Psoas muscle (tissue), 8 donors: ENCODE results near the gene CTNNBIP1. TPM values are rescaled to one million over a fixed set of nuclear protein-coding genes. Genes with fewer than 3 reads are reported as not detected.

ENCODE experiments used
- ATAC-seq, 4 donors: fragments of 200-7000 bp; cut with Tn5 transposase; one replicate each; pipeline ENCODE4 v1.9.1; 2020; ENCODE audit warnings: moderate library complexity in 3 of 4, mild to moderate bottlenecking in 2 of 4
- DNase-seq, 2 donors: peaks; one replicate each; pipeline ENCODE4 v3.0.0-alpha.2; 2020
- H3K27ac ChIP-seq: fragments of 200-600 bp; one replicate; pipeline ENCODE4 v1.8.0; 2022
- H3K27me3 ChIP-seq, 3 donors: fragments of 200-600 bp in 1 of 3; one replicate each; pipeline versions ENCODE4 v1.6.1 to v1.8.0; 2013 to 2022; ENCODE audit warnings: low read length in 2 of 3, mild to moderate bottlenecking in 2 of 3, moderate library complexity in 1 of 3; ENCODE audit not compliant: insufficient read depth in 3 of 3
- H3K36me3 ChIP-seq, 2 donors: fragments of 200-600 bp in 1 of 2; one replicate each; pipeline versions ENCODE4 v1.6.1 to v1.8.0; 2013 to 2022; ENCODE audit warnings: low read depth in 1 of 2, mild to moderate bottlenecking in 1 of 2, moderate library complexity in 1 of 2; ENCODE audit not compliant: insufficient read depth in 1 of 2
- H3K4me1 ChIP-seq: fragments of 200-600 bp; one replicate; pipeline ENCODE4 v1.8.0; 2022
- H3K4me3 ChIP-seq: fragments of 200-600 bp; one replicate; pipeline ENCODE4 v1.8.0; 2022; ENCODE audit warnings: mild to moderate bottlenecking
- H3K9me3 ChIP-seq: fragments of 200-600 bp; one replicate; pipeline ENCODE4 v1.8.0; 2022
- WGBS, 3 donors: extraction: QIAGEN DNeasy Blood & Tissue Kit; methylation state at CpG; one replicate each; pipeline versions ENCODE4 v1.1.6 to v1.1.7; 2013; 5-methylcytosine and 5-hydroxymethylcytosine counted together
- intact Hi-C, 2 donors: fragments of 100-400 bp; cut with DNase I; formaldehyde crosslinking; loops; one replicate each; pipeline versions ENCODE4 v1.11.0 to v1.14.2; 2022
- polyA plus RNA-seq, 3 donors: library from polyadenylated mRNA; stranded (reverse); fragments of 200-250 nt; gene quantifications; one replicate each; pipeline ENCODE4 v1.2.3, GENCODE V29; 2013
- total RNA-seq, 4 donors: library from RNA; stranded (reverse); fragmentation: NEBNext Ultra II Directional in 2 of 4; extraction: Animal tissue kit (Norgen Biotek cat#: 25700) in 2 of 4; gene quantifications; one replicate each; pipeline versions ENCODE4 v1.2.1 to v1.2.4, GENCODE V29; 2021 to 2023
- TF ChIP-seq, protein P1 (sequence below): fragments of 200-600 bp; IDR thresholded peaks from one replicate; pipeline ENCODE4 v1.8.0; 2022; ENCODE audit warnings: antibody characterized with exemption
- donor health status: healthy with polysubstance abuse.
- donor health status: DM: no; HTN: no; CAD: no; lungs with moderate emphysema.
- donor health status: Bipolar disorder and iron deficiency.
- donor health status: healthy.
- donor health status: DM: yes; HTN: yes; CAD: no.
- donor health status: DM: no; HTN: no; CAD: no.
- donor health status: DM: no; HTN: no; CAD: no.
- donor health status: DM: yes; HTN: yes; CAD: no.

The CTNNBIP1 gene
- total and polyA plus RNA-seq, 7 donors, result 5.9 to 18.5 (median 12.7) TPM

GRCh38 chr1:9912264-9912936 is 2.3 kb upstream of the CTNNBIP1 start:
- no peak for ATAC-seq
- TF ChIP-seq, protein P1, sequence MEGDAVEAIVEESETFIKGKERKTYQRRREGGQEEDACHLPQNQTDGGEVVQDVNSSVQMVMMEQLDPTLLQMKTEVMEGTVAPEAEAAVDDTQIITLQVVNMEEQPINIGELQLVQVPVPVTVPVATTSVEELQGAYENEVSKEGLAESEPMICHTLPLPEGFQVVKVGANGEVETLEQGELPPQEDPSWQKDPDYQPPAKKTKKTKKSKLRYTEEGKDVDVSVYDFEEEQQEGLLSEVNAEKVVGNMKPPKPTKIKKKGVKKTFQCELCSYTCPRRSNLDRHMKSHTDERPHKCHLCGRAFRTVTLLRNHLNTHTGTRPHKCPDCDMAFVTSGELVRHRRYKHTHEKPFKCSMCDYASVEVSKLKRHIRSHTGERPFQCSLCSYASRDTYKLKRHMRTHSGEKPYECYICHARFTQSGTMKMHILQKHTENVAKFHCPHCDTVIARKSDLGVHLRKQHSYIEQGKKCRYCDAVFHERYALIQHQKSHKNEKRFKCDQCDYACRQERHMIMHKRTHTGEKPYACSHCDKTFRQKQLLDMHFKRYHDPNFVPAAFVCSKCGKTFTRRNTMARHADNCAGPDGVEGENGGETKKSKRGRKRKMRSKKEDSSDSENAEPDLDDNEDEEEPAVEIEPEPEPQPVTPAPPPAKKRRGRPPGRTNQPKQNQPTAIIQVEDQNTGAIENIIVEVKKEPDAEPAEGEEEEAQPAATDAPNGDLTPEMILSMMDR, result no peak
- 88 to 92% (median 88%) methylated on average over 12 of the region's 12 CpGs for WGBS, 3 donors
- no peak overlapping the region for H3K4me3 ChIP-seq
- H3K27me3 ChIP-seq, result no peaks in the 10 kb centered on the region
- H3K4me1 ChIP-seq, result peaks cover 13% of the 10 kb centered on the region
- DNase-seq, result no peak
- H3K27ac ChIP-seq, result peak overlapping the region; percentile 78
- no peaks in the 10 kb centered on the region for H3K36me3 ChIP-seq
- intact Hi-C loops, result loop anchor here in 1 of 2 donors (5.0 kb wide), 1 partner anchor 35 kb away; no protein-coding TSS in a partner anchor
- no peaks in the 10 kb centered on the region for H3K9me3 ChIP-seq

GRCh38 chr1:9910423-9911178 is 532 bp upstream of the CTNNBIP1 start:
- no peaks in the 10 kb centered on the region for H3K9me3 ChIP-seq
- H3K4me3 ChIP-seq, result peak overlapping the region; percentile 63
- 0 to 1% (median 0%) methylated on average over 34 to 45 of the region's 45 CpGs for WGBS, 3 donors
- no peaks in the 10 kb centered on the region for H3K36me3 ChIP-seq
- peaks cover 13% of the 10 kb centered on the region for H3K4me1 ChIP-seq
- ATAC-seq (peak; percentile 96 to 98 (median 98)), DNase-seq (peak; percentile 100)
- TF ChIP-seq, protein P1, result no peak
- H3K27me3 ChIP-seq, result no peaks in the 10 kb centered on the region
- H3K27ac ChIP-seq, result peak overlapping the region; percentile 78
- intact Hi-C loops, result loop anchor here in 1 of 2 donors (1.0 to 5.0 kb wide), 3 partner anchors 32 to 122 kb away; partner anchors contain the start of genes LZIC, NMNAT1 and UBE4B

- no peak for ATAC-seq
- TF ChIP-seq, protein P1, result no peak
- intact Hi-C loops, result loop anchor here (1.0 to 5.0 kb wide), 4 partner anchors 32 to 123 kb away; partner anchors contain the start of genes LZIC (in 1 of the 2), NMNAT1 (in 1 of the 2) and UBE4B (in 1 of the 2)
- 1 to 3% (median 2%) methylated on average over 37 to 47 of the region's 47 CpGs for WGBS, 3 donors
- Histone ChIP-seq H3K4me1 (peaks cover 20% of the 10 kb centered on the region), H3K27me3 (no peaks in the 10 kb centered on the region), H3K36me3 (no peaks in the 10 kb centered on the region), H3K4me3 (peak overlapping the region; percentile 79), H3K27ac (peak overlapping the region; percentile 74), H3K9me3 (no peaks in the 10 kb centered on the region)
- peak in 1 of 2 donors; percentile 70 for DNase-seq
Measured at GRCh38 chr1:9909234-9910046, 629 bp downstream of the CTNNBIP1 start.

- TF ChIP-seq, protein P1, result no peak
- peak overlapping the region; percentile 79 for H3K4me3 ChIP-seq
Measured at GRCh38 chr1:9908871-9909233, 1.2 kb downstream of the CTNNBIP1 start.

More at GRCh38 chr1:9908871-9909233, 1.2 kb downstream of the CTNNBIP1 start:
- no peak for DNase-seq
- Histone ChIP-seq H3K27me3 (no peaks in the 10 kb centered on the region), H3K36me3 (no peaks in the 10 kb centered on the region), H3K9me3 (no peaks in the 10 kb centered on the region), H3K27ac (peak overlapping the region; percentile 74), H3K4me1 (peaks cover 20% of the 10 kb centered on the region)
- intact Hi-C loops, result loop anchor here in 1 of 2 donors (5.0 kb wide), 1 partner anchor 37 kb away; no protein-coding TSS in a partner anchor
- ATAC-seq, result no peak
- 19 to 40% (median 24%) methylated on average over 4 of the region's 4 CpGs for WGBS, 3 donors
